Activated CD8-positive, alpha-beta memory T cell treated with anti-CD3 and anti-CD28 coated beads, Interleukin-2, amount 50 U/mL, for 1 hour (primary cell): ENCODE data around the gene FAM124A.

Experiments used
- DNase-seq: peaks from one replicate; pipeline ENCODE4 v3.0.0-alpha.2; 2020; ENCODE audit errors: extremely low read depth

Gene FAM124A

GRCh38 chr13:51222037-51222685 is at the start of gene FAM124A:
FAM124A (plus strand) TSS chr13:51222398; CDS start chr13:51222502, 104 bp downstream.
- no peak for DNase-seq

- no peak for DNase-seq
Measured at GRCh38 chr13:51175021-51175420, 47.2 kb upstream of the FAM124A start.

DNA sequence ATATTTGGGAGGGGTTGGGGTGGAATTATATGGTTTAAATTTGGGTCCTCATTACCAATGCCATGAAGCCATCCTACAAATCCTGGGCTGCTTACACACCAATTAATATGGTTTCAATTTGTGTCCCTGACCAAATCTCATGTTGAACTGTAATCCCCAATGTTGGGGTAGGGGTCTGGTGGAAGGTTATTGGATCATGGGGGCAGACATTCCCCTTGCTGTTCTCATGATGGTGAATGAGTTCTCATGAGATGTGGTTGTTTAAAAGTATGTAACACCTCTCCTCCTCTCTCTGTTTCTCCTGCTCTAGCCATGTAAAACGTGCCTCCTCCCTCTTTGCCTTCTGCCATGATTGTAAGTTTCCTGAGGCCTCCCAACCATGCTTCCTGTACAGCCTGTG is 46.6 kb upstream of the FAM124A start:
- no peak for DNase-seq

- DNase-seq = no peak
Measured at GRCh38 chr13:51177188-51177587, 45.0 kb upstream of the FAM124A start.

GRCh38 chr13:51178456-51179074 is 43.6 kb upstream of the FAM124A start:
- no peak for DNase-seq

DNA sequence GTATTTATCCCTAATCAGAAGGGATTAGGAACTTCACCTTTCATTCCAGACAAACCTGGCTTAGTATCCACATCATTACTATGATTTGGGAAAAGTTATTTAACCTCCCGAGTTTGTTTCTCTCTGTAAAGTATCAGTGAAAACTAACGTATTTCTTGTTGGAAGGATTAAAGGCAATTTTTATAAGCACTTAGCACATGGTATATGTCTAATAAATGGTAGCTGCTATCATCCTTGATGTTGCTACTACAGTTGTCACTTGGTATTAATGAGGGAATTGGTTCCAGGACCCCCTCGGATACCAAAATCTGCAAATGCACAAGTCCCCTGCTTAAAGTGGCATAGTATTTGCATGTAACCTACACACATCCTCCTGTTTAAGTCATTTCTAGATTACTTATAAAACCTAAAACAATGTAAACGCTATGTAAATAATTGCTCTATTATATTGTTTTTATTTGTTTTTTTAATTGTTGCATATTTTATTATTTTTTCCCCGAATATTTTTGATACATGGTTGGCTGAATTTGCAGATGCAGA is 42.7 kb upstream of the FAM124A start:
- DNase-seq = no peak

GRCh38 chr13:51180853-51181511 is 41.2 kb upstream of the FAM124A start:
- DNase-seq = no peak

- no peak for DNase-seq
Measured at GRCh38 chr13:51181786-51182383, 40.3 kb upstream of the FAM124A start.

GRCh38 chr13:51191743-51192142 is 30.5 kb upstream of the FAM124A start:
- DNase-seq = no peak

- no peak for DNase-seq
Measured at GRCh38 chr13:51192348-51192747, 29.9 kb upstream of the FAM124A start.

GRCh38 chr13:51193387-51193786 is 28.8 kb upstream of the FAM124A start:
- DNase-seq = no peak

DNA sequence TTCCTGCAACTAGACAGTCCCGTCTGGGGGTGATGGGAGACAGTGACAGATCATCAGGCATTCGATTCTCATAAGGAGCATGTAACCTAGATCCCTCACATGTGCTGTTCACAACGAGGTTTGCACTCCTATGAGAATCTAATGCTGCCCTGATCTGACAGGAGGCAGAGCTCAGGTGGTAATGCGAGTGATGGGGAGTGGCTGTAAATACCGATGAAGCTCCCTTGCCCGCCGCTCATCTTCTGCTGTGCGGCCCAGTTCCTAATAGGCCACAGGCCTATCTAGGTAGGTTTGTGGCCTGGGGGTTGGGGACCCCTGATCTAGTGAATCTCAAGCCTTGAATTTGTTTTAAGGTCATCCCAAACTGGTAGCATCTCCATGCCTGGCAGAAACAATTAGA is 27.3 kb upstream of the FAM124A start:
- DNase-seq = no peak

DNA sequence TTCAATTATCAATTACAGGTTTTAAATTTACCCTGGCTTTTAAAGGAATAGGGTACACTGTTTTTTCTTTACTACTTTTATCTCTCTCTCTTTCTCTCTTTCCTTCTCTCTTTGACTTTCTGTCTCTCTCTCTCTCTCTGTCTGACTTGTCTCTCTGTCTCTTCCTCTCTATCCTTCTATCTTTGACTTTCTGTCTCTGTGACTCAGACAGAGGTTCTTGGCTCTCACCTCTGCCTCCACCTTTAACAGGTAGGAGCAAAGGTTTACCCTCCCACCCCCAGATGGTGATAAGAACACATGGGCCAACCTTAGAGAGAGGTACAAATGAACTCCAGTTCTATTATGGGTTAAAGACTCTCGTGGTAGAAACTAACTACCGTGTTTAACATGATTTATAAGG is 20.3 kb upstream of the FAM124A start:
- DNase-seq = no peak

GRCh38 chr13:51202477-51203046 is 19.6 kb upstream of the FAM124A start:
- DNase-seq = no peak

GRCh38 chr13:51206584-51206983 is 15.6 kb upstream of the FAM124A start:
- DNase-seq = no peak

- no peak for DNase-seq
Measured at GRCh38 chr13:51207881-51208280, 14.3 kb upstream of the FAM124A start.

DNA sequence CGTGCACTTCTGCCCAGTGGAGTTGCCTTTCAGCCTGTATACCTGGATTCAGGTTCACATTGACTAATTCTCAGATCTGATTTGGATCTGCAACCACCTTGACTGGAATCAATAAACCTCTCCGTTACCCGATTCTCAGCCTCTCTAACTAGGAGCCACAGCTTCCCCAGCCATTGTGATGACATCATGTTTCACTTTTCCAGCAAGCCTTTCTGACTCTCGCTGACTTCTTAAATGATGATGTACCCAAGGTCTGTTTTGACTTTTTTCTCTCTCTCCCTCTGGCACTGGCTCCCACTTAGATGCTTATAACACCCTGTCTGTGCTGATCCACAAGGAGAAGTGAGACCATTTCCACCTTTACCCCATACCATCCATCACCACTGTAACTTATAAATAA is 13.5 kb upstream of the FAM124A start:
- DNase-seq = no peak

GRCh38 chr13:51211910-51212309 is 10.3 kb upstream of the FAM124A start:
- no peak for DNase-seq

GRCh38 chr13:51212758-51213157 is 9.4 kb upstream of the FAM124A start:
- DNase-seq = no peak

GRCh38 chr13:51213173-51213728 is 8.9 kb upstream of the FAM124A start:
- no peak for DNase-seq

DNA sequence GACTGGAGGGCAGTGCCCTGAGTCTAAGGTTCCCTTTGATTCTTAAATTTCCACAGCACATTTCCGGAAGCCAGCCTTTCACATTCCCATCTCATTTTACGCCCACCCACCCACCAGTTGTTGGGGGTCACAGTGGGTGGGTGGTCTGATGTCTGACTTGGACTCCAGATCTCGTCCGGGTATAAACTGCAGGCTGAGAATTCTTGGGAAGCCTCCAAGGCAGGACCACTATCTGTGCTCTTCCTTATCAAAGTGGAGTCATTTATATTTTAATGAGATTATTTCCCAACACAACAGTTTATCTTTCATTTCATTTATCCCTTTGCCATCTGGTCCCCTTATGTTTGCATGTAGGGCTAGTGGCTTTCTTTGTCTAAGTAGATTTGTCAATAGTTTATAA is 3.6 kb upstream of the FAM124A start:
- no peak for DNase-seq

DNA sequence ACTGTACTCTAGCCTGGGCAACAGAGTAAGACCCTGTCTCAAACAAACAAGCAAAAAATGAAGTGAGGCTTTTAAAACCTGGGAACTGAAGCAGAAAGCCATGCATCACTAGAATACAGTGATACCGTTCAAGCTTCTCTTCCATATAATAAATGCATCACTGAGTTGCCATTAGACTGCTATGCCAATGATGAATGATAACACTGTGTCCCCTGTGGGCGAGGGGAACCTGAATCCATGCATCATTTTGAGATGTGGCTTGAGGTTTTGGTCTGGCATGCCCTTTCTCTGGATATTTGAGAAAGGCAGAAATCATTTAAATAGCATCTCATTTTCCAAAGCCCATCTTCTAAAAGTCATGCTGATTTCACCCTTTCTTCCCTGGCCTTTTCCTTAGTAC is 1.5 kb upstream of the FAM124A start:
- DNase-seq = no peak
